ENCODE measurements around the gene RIN3. TPM values are rescaled to one million over a fixed set of nuclear protein-coding genes. Genes with fewer than 3 reads are reported as not detected.
A peak's percentile ranks its signal among the peaks of the same experiment; 100 is the strongest.

Gene RIN3
- total RNA-seq, 6 experiments from 2014 or later = 10.7 to 20.4 (median 18.9) TPM

DNA sequence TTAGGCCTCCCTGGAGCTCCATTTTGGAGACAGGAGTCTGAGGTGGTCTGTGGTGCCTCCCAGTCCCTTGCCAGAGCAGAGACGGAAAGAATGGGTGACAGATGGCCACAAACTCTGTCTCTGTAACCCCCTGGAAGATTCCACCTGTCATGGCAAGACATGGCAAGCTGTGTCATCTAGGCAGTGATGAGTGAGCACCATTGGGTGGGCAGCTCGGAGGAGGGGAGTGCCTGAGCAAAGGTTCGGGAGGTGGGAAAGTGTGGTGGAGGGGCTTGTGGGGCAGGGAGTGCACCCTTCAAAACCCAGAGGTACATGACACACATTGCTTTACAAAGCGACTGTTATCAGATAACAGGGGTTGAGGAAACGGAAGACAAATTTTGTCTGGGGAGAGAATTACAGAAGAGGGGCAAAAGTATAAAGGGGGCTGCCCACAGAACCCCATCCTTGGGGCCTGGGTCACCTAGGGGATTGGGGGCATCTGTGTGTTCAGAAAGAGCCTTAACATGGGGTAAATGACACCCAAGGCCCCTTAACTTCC is 3.5 kb downstream of the RIN3 start:
- no peaks in the 10 kb centered on the region for H3K36me3 ChIP-seq
- WGBS (ENCODE audit: insufficient coverage, low coverage, low lambda C conversion rate, missing lambda C conversion rate) = 51% methylated on average over 3 of the region's 5 CpGs
- DNase-seq (no peak), ATAC-seq (no peak)
- H3K4me3 ChIP-seq = no peak overlapping the region
- H3K9me3 ChIP-seq = no peaks in the 10 kb centered on the region
- intact Hi-C loops (cut with DNase I) = no loop called here
- TF ChIP-seq, protein P1, sequence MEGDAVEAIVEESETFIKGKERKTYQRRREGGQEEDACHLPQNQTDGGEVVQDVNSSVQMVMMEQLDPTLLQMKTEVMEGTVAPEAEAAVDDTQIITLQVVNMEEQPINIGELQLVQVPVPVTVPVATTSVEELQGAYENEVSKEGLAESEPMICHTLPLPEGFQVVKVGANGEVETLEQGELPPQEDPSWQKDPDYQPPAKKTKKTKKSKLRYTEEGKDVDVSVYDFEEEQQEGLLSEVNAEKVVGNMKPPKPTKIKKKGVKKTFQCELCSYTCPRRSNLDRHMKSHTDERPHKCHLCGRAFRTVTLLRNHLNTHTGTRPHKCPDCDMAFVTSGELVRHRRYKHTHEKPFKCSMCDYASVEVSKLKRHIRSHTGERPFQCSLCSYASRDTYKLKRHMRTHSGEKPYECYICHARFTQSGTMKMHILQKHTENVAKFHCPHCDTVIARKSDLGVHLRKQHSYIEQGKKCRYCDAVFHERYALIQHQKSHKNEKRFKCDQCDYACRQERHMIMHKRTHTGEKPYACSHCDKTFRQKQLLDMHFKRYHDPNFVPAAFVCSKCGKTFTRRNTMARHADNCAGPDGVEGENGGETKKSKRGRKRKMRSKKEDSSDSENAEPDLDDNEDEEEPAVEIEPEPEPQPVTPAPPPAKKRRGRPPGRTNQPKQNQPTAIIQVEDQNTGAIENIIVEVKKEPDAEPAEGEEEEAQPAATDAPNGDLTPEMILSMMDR (IDR thresholded peaks at IDR 0.05) = no peak
- no peak for TF ChIP-seq POLR2A (IDR thresholded peaks at IDR 0.05)
- no peak overlapping the region for H3K27ac ChIP-seq
- H3K27me3 ChIP-seq = no peaks in the 10 kb centered on the region
- H3K4me1 ChIP-seq = peaks cover 0 to 8% (median 3%) of the 10 kb centered on the region in 4 donors

DNA sequence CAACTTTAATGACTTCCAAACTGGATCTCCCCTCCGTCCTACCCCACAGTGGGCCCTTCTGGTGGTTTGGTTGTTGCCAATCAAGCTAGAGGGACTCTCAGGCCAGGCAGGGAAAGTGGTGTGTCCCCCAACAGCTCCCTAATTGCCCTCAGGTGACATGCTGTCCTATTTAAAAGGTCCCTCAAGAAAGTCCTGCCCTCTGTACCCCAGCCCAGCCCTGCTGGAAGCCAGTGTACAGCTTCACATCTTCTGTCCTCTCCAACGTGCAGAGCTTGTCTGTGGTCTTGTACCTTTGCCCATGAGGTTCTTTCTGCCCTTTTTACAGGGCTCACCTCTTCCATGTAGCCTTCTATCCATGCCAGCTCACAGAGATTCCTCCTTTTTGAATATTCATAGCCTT is 4.2 kb downstream of the RIN3 start:
- H3K4me1 ChIP-seq = peaks cover 0 to 8% (median 3%) of the 10 kb centered on the region in 4 donors
- DNase-seq (no peak), ATAC-seq (no peak)
- H3K27me3 ChIP-seq = no peaks in the 10 kb centered on the region
- no peak overlapping the region for H3K27ac ChIP-seq
- H3K4me3 ChIP-seq = no peak overlapping the region
- 60% methylated on average over 1 of the region's 2 CpGs for WGBS (ENCODE audit: insufficient coverage, low coverage, low lambda C conversion rate, missing lambda C conversion rate)
- no peaks in the 10 kb centered on the region for H3K36me3 ChIP-seq
- no peaks in the 10 kb centered on the region for H3K9me3 ChIP-seq
- no peak for TF ChIP-seq POLR2A (IDR thresholded peaks at IDR 0.05)
- TF ChIP-seq, protein P1 (IDR thresholded peaks at IDR 0.05) = no peak
- intact Hi-C loops (cut with DNase I) = no loop called here

- ATAC-seq (no peak), DNase-seq (no peak)
- WGBS (ENCODE audit: insufficient coverage, low coverage, low lambda C conversion rate, missing lambda C conversion rate) = 88% methylated on average over 1 of the region's 20 CpGs
- TF ChIP-seq, protein P1 (IDR thresholded peaks at IDR 0.05) = no peak
- no peak for TF ChIP-seq POLR2A (IDR thresholded peaks at IDR 0.05)
- Histone ChIP-seq H3K4me1 (peaks cover 0 to 11% (median 3%) of the 10 kb centered on the region in 4 donors), H3K4me3 (no peak overlapping the region), H3K27me3 (no peaks in the 10 kb centered on the region), H3K9me3 (no peaks in the 10 kb centered on the region), H3K36me3 (no peaks in the 10 kb centered on the region), H3K27ac (no peak overlapping the region)
- intact Hi-C loops (cut with DNase I) = no loop called here
These were observed 5.9 kb downstream of the RIN3 start for GRCh38 chr14:92519246-92520101.

DNA sequence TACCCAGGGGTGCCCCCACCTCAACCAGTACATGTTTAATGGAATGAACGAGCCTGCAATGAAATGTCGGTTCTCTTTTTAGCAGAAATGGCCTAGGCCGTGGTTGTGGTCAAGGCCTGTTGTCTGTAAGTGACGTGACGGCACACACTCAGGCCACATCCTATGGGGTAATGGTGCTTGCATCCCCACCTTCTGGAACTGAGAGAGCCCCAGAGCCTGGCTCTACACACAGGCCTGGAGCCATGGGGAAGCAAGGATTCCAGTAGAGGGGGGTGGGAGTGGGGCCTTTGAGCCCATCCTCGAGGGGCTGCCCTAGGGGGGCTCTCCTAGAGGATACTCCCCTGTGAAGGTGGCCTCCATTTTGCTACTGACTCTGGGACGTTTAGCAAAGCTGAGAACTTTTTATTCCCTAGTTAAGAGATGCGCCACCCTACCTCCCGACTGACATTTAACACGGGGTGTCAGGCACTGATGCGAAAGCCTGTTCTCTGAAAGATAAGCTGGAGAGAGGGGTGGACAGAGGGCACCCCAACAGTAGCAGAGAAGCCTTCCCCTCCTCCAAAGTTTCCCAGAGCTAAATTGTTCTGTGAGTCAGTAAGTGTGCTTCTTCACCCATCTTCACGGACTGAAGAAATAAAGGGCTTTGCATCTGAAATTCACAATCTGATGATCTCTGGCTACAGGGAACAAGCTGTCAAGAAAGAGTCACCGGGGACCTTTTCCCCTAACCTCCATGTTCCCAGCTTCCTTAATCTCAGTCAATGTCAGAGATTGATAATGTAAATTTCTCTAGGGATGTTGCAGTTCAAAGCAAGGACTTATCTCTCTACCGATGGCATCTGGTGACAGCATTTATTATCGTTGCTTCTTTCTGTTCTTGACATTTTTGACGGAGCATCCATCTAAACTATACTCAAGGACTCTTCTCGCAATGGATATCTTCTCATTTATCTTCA is 6.8 kb downstream of the RIN3 start:
- intact Hi-C loops (cut with DNase I) = no loop called here
- Histone ChIP-seq H3K27me3 (no peaks in the 10 kb centered on the region), H3K9me3 (no peaks in the 10 kb centered on the region), H3K36me3 (no peaks in the 10 kb centered on the region), H3K4me3 (no peak overlapping the region), H3K4me1 (peaks cover 0 to 7% (median under 1%) of the 10 kb centered on the region in 4 donors), H3K27ac (no peak overlapping the region)
- ATAC-seq = peak in 2 of 4 donors; percentile 13 to 22
- 70% methylated on average over 10 of the region's 17 CpGs for WGBS (ENCODE audit: insufficient coverage, low coverage, low lambda C conversion rate, missing lambda C conversion rate)
- no peak for DNase-seq
- TF ChIP-seq, protein P1 (IDR thresholded peaks at IDR 0.05) = no peak
